Neural cell (in vitro differentiated cells): ENCODE data around the gene RBM19. TPM values are rescaled to one million over a fixed set of nuclear protein-coding genes. Genes with fewer than 3 reads are reported as not detected.

Experiments used
- H2AFZ ChIP-seq: fragments of 200-600, 300-800 bp; sonication (generic), shearing (Covaris generic); 2 replicates; pipeline ENCODE4 v1.6.0; 2014; ENCODE audit warnings: low read depth, mild to moderate bottlenecking, antibody characterized with exemption, low read length, moderate library complexity
- H3F3A ChIP-seq: fragments of 200-600 bp; shearing (Covaris generic); 2 replicates; pipeline ENCODE4 v1.6.1; 2016; ENCODE audit warnings: mild to moderate bottlenecking, moderate library complexity, mixed read lengths, antibody characterized with exemption, low read length; ENCODE audit not compliant: insufficient read depth, poor library complexity, severe bottlenecking
- H3K27ac ChIP-seq: fragments of 200-600, 300-800 bp; sonication (generic), shearing (Covaris generic); 2 replicates; pipeline ENCODE4 v1.5.1; 2014; ENCODE audit warnings: mild to moderate bottlenecking, low read length, moderate library complexity
- H3K27me3 ChIP-seq: fragments of 300-800, 200-600 bp; sonication (generic), shearing (Covaris generic); 2 replicates; pipeline ENCODE4 v1.6.0; 2014; ENCODE audit warnings: mild to moderate bottlenecking, low read depth, low read length, moderate library complexity; ENCODE audit not compliant: insufficient read depth
- H3K36me3 ChIP-seq: fragments of 300-800, 200-600 bp; sonication (generic), shearing (Covaris generic); 2 replicates; pipeline ENCODE4 v1.5.1; 2014; ENCODE audit warnings: mild to moderate bottlenecking, antibody characterized with exemption, low read length, moderate library complexity; ENCODE audit not compliant: insufficient read depth
- H3K4me2 ChIP-seq: fragments of 300-800, 200-600 bp; sonication (generic), shearing (Covaris generic); 2 replicates; pipeline ENCODE4 v1.6.0; 2014; ENCODE audit warnings: mild to moderate bottlenecking, low read length
- H3K4me3 ChIP-seq: fragments of 300-800, 200-600 bp; sonication (generic), shearing (Covaris generic); 2 replicates; pipeline ENCODE4 v1.5.1; 2014; ENCODE audit warnings: mild to moderate bottlenecking, low read length, moderate library complexity
- H3K79me2 ChIP-seq: fragments of 200-600 bp; shearing (Covaris generic); replicated peaks from 2 replicates; pipeline ENCODE4 v1.6.0; 2014; ENCODE audit warnings: mild to moderate bottlenecking, low read length, moderate library complexity; ENCODE audit not compliant: insufficient read depth
- H3K9ac ChIP-seq: fragments of 300-800, 200-600 bp; sonication (generic), shearing (Covaris generic); 2 replicates; pipeline ENCODE4 v1.6.1; 2016; ENCODE audit warnings: mild to moderate bottlenecking, low read length, mixed read lengths
- H3K9me2 ChIP-seq: fragments of 200-600 bp; shearing (Covaris generic); 2 replicates; pipeline ENCODE4 v1.6.1; 2016; ENCODE audit warnings: mild to moderate bottlenecking, low read length, mixed read lengths; ENCODE audit not compliant: insufficient read depth
- H3K9me3 ChIP-seq: fragments of 200-600, 300-800 bp; sonication (generic), shearing (Covaris generic); 2 replicates; pipeline ENCODE4 v1.6.1; 2016; ENCODE audit warnings: mild to moderate bottlenecking, mixed run types, low read length, moderate library complexity, mixed read lengths
- H4K20me1 ChIP-seq: fragments of 200-600 bp; shearing (Covaris generic); 2 replicates; pipeline ENCODE4 v1.6.1; 2016; ENCODE audit warnings: mild to moderate bottlenecking, mixed run types; ENCODE audit not compliant: insufficient read depth
- CTCF ChIP-seq: fragments of 450-650 bp; IDR thresholded peaks from 2 replicates; pipeline ENCODE4 v1.5.1; 2014; ENCODE audit warnings: antibody characterized with exemption, mild to moderate bottlenecking, moderate library complexity; ENCODE audit not compliant: poor library complexity, severe bottlenecking
- EP300 ChIP-seq: fragments of 450-650 bp; conservative IDR thresholded peaks from 2 replicates; pipeline ENCODE4 v1.6.1; 2014; ENCODE audit warnings: antibody characterized with exemption, mild to moderate bottlenecking, moderate library complexity; ENCODE audit not compliant: poor library complexity, severe bottlenecking
- EZH2 ChIP-seq: fragments of 200-600, 300-800 bp; shearing (Covaris generic), sonication (generic); IDR thresholded peaks from 2 replicates; pipeline ENCODE4 v1.6.1; 2014; ENCODE audit warnings: antibody characterized with exemption, low read length, borderline replicate concordance, mild to moderate bottlenecking; ENCODE audit not compliant: insufficient read depth, poor library complexity, severe bottlenecking
- MXI1 ChIP-seq: fragments of 450-650 bp; conservative IDR thresholded peaks from 2 replicates; pipeline ENCODE4 v1.6.1; 2014; ENCODE audit warnings: antibody characterized with exemption, mild to moderate bottlenecking; ENCODE audit not compliant: poor library complexity, severe bottlenecking
- POLR2AphosphoS5 ChIP-seq: IDR thresholded peaks from 2 replicates; pipeline ENCODE4 v1.6.1; 2012
- RAD21 ChIP-seq: fragments of 450-650 bp; conservative IDR thresholded peaks from 2 replicates; pipeline ENCODE4 v1.6.1; 2014; ENCODE audit warnings: antibody characterized with exemption, mild to moderate bottlenecking, moderate library complexity
- REST ChIP-seq: IDR thresholded peaks from 2 replicates; pipeline ENCODE4 v1.6.1; 2012; ENCODE audit warnings: borderline replicate concordance
- SMC3 ChIP-seq: fragments of 450-650 bp; conservative IDR thresholded peaks from 2 replicates; pipeline ENCODE4 v1.6.1; 2014; ENCODE audit warnings: antibody characterized with exemption, mild to moderate bottlenecking, moderate library complexity; ENCODE audit not compliant: poor library complexity
- TAF1 ChIP-seq: IDR thresholded peaks from 2 replicates; pipeline ENCODE4 v1.6.1; 2012; ENCODE audit warnings: low read depth
- polyA plus RNA-seq: library from polyadenylated mRNA; depleted of rRNA; stranded (reverse); fragments of >200 nt; gene quantifications from 2 replicates; pipeline ENCODE4 v1.2.3, GENCODE V29; 2014

The RBM19 gene
- polyA plus RNA-seq, 1 donor from 2014 or later = 14.2 TPM

GRCh38 chr12:113891739-113892520 is 74.2 kb downstream of the RBM19 start:
- Histone ChIP-seq H3F3A (no peaks in the 10 kb centered on the region), H3K9ac (peak overlapping the region; percentile 22), H3K4me2 (no peak overlapping the region), H4K20me1 (no peaks in the 10 kb centered on the region), H3K9me3 (no peaks in the 10 kb centered on the region), H2AFZ (no peak overlapping the region), H3K4me3 (no peak overlapping the region), H3K9me2 (no peaks in the 10 kb centered on the region), H3K27me3 (no peaks in the 10 kb centered on the region), H3K79me2 (no peaks in the 10 kb centered on the region), H3K36me3 (no peaks in the 10 kb centered on the region), H3K27ac (peak overlapping the region; percentile 10)
- TF ChIP-seq REST (peak; percentile 82), TAF1 (no peak), POLR2AphosphoS5 (peak; percentile 62), CTCF (no peak), EP300 (peak; percentile 57)

- no peaks in the 10 kb centered on the region for H3K9me3 ChIP-seq
- no peaks in the 10 kb centered on the region for H3F3A ChIP-seq
- H2AFZ ChIP-seq = no peak overlapping the region
- H4K20me1 ChIP-seq = no peaks in the 10 kb centered on the region
- TF ChIP-seq MXI1 (no peak), EZH2 (no peak), TAF1 (no peak), RAD21 (no peak), POLR2AphosphoS5 (no peak), CTCF (no peak), REST (no peak), SMC3 (no peak), EP300 (no peak)
- no peaks in the 10 kb centered on the region for H3K36me3 ChIP-seq
- H3K27ac ChIP-seq = peak overlapping the region; percentile 10
- no peaks in the 10 kb centered on the region for H3K27me3 ChIP-seq
- no peaks in the 10 kb centered on the region for H3K9me2 ChIP-seq
- H3K4me2 ChIP-seq = no peak overlapping the region
- no peak overlapping the region for H3K4me3 ChIP-seq
- peak overlapping the region; percentile 5 for H3K9ac ChIP-seq
- no peaks in the 10 kb centered on the region for H3K79me2 ChIP-seq
Measured at GRCh38 chr12:113891167-113891692, 74.9 kb downstream of the RBM19 start.
